ENCODE results near the gene GRM7.

The GRM7 gene

GRCh38 chr3:7421065-7421464, 560.1 kb downstream of the GRM7 start:
- DNase-seq = no peak

- no peak for DNase-seq
These were observed 562.1 kb downstream of the GRM7 start for GRCh38 chr3:7423036-7423435.

- DNase-seq = no peak
These were observed 563.1 kb downstream of the GRM7 start for GRCh38 chr3:7423995-7424394.

- no peak for DNase-seq
These were observed 567.3 kb downstream of the GRM7 start for GRCh38 chr3:7428206-7428718.

- DNase-seq = no peak
These were observed 571.7 kb downstream of the GRM7 start for GRCh38 chr3:7432610-7433009.

GRCh38 chr3:7433073-7433472, 572.2 kb downstream of the GRM7 start:
- no peak for DNase-seq

GRCh38 chr3:7436542-7436941, 575.6 kb downstream of the GRM7 start:
- DNase-seq = no peak

- DNase-seq = no peak
These were observed 576.3 kb downstream of the GRM7 start for GRCh38 chr3:7437231-7437630.

- no peak for DNase-seq
These were observed 578.3 kb downstream of the GRM7 start for GRCh38 chr3:7439101-7439680.

- no peak for DNase-seq
These were observed 584.0 kb downstream of the GRM7 start for GRCh38 chr3:7444886-7445285.

GRCh38 chr3:7445331-7445730, 584.4 kb downstream of the GRM7 start:
- DNase-seq = no peak

- no peak for DNase-seq
These were observed 586.4 kb downstream of the GRM7 start for GRCh38 chr3:7447197-7447769.

- no peak for DNase-seq
These were observed 595.5 kb downstream of the GRM7 start for GRCh38 chr3:7456386-7456785.

GRCh38 chr3:7461202-7461825, 600.4 kb downstream of the GRM7 start:
- no peak for DNase-seq

- DNase-seq = no peak
These were observed 609.0 kb downstream of the GRM7 start for GRCh38 chr3:7469866-7470265.

GRCh38 chr3:7484636-7485035, 623.7 kb downstream of the GRM7 start:
- no peak for DNase-seq

- DNase-seq = no peak
These were observed 626.8 kb downstream of the GRM7 start for GRCh38 chr3:7487763-7488162.

- DNase-seq = no peak
These were observed 628.5 kb downstream of the GRM7 start for GRCh38 chr3:7489417-7489816.

- no peak for DNase-seq
These were observed 637.8 kb downstream of the GRM7 start for GRCh38 chr3:7498715-7499114.

GRCh38 chr3:7503431-7503830, 642.5 kb downstream of the GRM7 start:
- no peak for DNase-seq

GRCh38 chr3:7504886-7505775, 644.2 kb downstream of the GRM7 start:
- no peak for DNase-seq

GRCh38 chr3:7506606-7507180, 645.8 kb downstream of the GRM7 start:
- no peak for DNase-seq

GRCh38 chr3:7508821-7509220, 647.9 kb downstream of the GRM7 start:
- DNase-seq = no peak
